Fibroblast of skin of left biceps (primary cell): ENCODE data around the gene NPIPA7.
"Not testable (repeated sequence)": the region's sequence is repeated elsewhere in the genome, so short reads cannot be mapped to it uniquely, and the experiment has no call there.

Experiments
- DNase-seq, 2 experiments: peaks; one replicate each; pipeline ENCODE4 v3.0.0-alpha.2; 2013; ENCODE audit warnings: low read depth in 2 of 2

NPIPA7 gene

GRCh38 chr16:16417914-16418544 is 39.1 kb downstream of the NPIPA7 start:
- not testable (repeated sequence) for DNase-seq

- not testable (repeated sequence) for DNase-seq
These were observed 41.6 kb downstream of the NPIPA7 start for GRCh38 chr16:16420515-16420914.

GRCh38 chr16:16425146-16425545 is 46.2 kb downstream of the NPIPA7 start:
- not testable (repeated sequence) for DNase-seq

GRCh38 chr16:16431135-16431534 is 52.2 kb downstream of the NPIPA7 start:
- DNase-seq, result not testable (repeated sequence)

- DNase-seq, result not testable (repeated sequence)
These were observed 55.8 kb downstream of the NPIPA7 start for GRCh38 chr16:16434711-16435110.

GRCh38 chr16:16441401-16441800 is 62.5 kb downstream of the NPIPA7 start:
- DNase-seq, result not testable (repeated sequence)
